ENCODE results near the gene FUNDC1. TPM values are rescaled to one million over a fixed set of nuclear protein-coding genes. Genes with fewer than 3 reads are reported as not detected.

The FUNDC1 gene
- total and polyA plus RNA-seq, 10 donors = 9.5 to 16.1 (median 12.6) TPM

DNA sequence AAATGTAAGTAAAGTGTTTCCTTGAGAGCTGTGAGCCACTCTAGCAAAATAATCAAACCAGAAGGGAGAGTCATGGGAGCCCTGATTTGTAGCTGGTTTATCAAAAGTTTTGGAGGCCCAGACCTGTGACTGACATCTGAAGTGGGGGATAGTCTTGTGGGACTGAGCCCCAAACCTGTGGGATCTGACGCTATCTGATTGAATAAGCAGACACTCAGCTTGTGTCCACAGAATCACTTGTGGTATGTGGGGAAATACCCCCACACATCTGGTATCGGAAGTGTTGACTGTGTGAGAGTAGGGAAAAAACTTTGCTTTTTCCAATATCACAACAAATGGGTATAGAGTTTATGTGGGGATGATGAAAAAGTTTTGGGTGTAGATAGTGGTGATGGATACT is 35.4 kb downstream of the FUNDC1 start:
- TF ChIP-seq POLR2A (IDR thresholded peaks at IDR 0.05) = no peak
- TF ChIP-seq POLR2AphosphoS5 (IDR thresholded peaks at IDR 0.05) = no peak
- TF ChIP-seq, protein P1, sequence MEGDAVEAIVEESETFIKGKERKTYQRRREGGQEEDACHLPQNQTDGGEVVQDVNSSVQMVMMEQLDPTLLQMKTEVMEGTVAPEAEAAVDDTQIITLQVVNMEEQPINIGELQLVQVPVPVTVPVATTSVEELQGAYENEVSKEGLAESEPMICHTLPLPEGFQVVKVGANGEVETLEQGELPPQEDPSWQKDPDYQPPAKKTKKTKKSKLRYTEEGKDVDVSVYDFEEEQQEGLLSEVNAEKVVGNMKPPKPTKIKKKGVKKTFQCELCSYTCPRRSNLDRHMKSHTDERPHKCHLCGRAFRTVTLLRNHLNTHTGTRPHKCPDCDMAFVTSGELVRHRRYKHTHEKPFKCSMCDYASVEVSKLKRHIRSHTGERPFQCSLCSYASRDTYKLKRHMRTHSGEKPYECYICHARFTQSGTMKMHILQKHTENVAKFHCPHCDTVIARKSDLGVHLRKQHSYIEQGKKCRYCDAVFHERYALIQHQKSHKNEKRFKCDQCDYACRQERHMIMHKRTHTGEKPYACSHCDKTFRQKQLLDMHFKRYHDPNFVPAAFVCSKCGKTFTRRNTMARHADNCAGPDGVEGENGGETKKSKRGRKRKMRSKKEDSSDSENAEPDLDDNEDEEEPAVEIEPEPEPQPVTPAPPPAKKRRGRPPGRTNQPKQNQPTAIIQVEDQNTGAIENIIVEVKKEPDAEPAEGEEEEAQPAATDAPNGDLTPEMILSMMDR (IDR thresholded peaks at IDR 0.05 in 8 of 11, conservative IDR thresholded peaks at IDR 0.05 in 3 of 11) = no peak
- WGBS, 5 donors = 53 to 89% (median 72%) methylated on average over 2 of the region's 2 CpGs

DNA sequence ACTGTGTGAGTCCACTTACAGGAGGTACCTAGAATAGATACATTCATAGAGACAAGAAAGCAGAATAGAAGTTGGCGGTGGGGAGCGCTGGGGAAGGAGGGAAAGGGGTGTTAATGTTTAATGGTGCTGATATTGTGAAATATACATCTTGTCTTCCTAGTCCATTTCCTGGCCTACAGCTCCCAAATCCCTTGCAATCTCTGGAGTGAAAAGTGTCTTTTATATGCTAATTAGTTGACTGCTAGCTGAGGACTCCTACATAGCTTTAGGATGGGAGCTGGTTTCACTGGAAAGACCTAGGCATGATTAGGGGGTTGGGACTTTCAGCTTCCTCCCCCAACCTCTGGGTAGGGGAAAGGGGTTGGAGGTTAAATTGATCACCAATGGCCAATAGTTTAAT is 36.0 kb downstream of the FUNDC1 start:
- no peaks in the 10 kb centered on the region for H3K4me1 ChIP-seq
- WGBS, 5 donors = 80 to 100% (median 92%) methylated on average over 2 of the region's 2 CpGs
- no peak for DNase-seq
- TF ChIP-seq POLR2A (IDR thresholded peaks at IDR 0.05) (no peak), POLR2AphosphoS5 (IDR thresholded peaks at IDR 0.05) (no peak)
- no peaks in the 10 kb centered on the region for H3K36me3 ChIP-seq
- H3K27me3 ChIP-seq (replicated peaks in 1 of 7) = no peaks in the 10 kb centered on the region
- intact Hi-C loops (cut with DNase I; ENCODE audit: low total_unique reads) = no loop called here
- H3K9me3 ChIP-seq = no peaks in the 10 kb centered on the region
- no peak overlapping the region for H3K27ac ChIP-seq
- no peak overlapping the region for H3K4me3 ChIP-seq

More for the DNA sequence above, 35.4 kb downstream of the FUNDC1 start:
- no peak for DNase-seq
- H3K9me3 ChIP-seq = no peaks in the 10 kb centered on the region
- no peak overlapping the region for H3K27ac ChIP-seq
- H3K36me3 ChIP-seq = no peaks in the 10 kb centered on the region
- H3K4me3 ChIP-seq = no peak overlapping the region
- intact Hi-C loops (cut with DNase I; ENCODE audit: low total_unique reads) = no loop called here
- no peaks in the 10 kb centered on the region for H3K4me1 ChIP-seq
- no peaks in the 10 kb centered on the region for H3K27me3 ChIP-seq (replicated peaks in 1 of 7)

DNA sequence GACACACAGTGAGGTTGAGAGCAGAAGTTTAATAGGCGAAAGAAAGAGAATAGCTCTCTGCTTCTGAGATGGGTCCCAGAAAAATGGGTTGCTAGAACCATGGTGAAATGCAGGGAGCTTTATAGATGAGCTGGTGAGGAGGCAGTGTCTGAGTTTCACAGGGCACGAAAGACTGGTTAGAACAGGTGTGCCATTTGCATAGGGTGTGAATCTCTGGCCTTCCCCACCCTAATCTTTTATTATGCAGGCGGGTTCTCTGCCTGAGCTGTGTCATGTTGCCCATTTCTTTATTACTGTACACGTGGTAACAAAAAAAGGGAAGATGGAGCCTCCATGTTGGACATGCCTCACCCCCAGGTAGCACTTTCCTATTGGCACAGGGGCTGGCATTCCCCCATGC is 39.1 kb downstream of the FUNDC1 start:
- TF ChIP-seq POLR2A (IDR thresholded peaks at IDR 0.05) = no peak
- TF ChIP-seq, protein P1 (IDR thresholded peaks at IDR 0.05 in 8 of 11, conservative IDR thresholded peaks at IDR 0.05 in 3 of 11) = no peak
- DNase-seq = no peak
- Histone ChIP-seq H3K4me3 (no peak overlapping the region), H3K36me3 (no peaks in the 10 kb centered on the region), H3K9me3 (no peaks in the 10 kb centered on the region), H3K27ac (no peak overlapping the region), H3K4me1 (no peaks in the 10 kb centered on the region), H3K27me3 (replicated peaks in 1 of 7) (no peaks in the 10 kb centered on the region)
- whole genome bisulfite sequencing, 5 donors = 52 to 73% (median 72%) methylated on average over 4 of the region's 4 CpGs
- intact Hi-C loops (cut with DNase I; ENCODE audit: low total_unique reads) = no loop called here

DNA sequence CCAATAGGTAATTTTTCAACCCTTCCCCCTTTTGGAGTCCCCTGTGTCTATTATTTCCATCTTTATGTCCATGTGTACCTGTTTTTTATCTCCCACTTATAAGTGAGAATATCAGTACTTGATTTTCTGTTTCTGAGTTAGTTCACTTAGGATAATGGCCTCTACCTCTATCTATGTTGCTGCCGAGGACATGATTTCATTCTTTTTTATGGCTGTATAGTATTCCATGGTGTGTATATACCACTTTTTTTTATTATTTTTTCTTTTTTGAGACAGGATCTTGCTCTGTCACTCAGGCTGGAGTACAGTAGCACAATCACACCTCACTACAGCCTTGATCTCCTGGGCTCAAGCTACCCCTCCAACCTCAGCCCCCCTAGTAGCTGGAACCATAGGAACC is 47.6 kb downstream of the FUNDC1 start:
- 85 to 100% (median 97%) methylated on average over 1 of the region's 1 CpG for WGBS, 5 donors
- no peak overlapping the region for H3K4me3 ChIP-seq
- no peaks in the 10 kb centered on the region for H3K36me3 ChIP-seq
- peaks cover 0 to 3% (median 0%) of the 10 kb centered on the region in 7 donors for H3K27me3 ChIP-seq (replicated peaks in 1 of 7)
- peaks cover 0 to 4% (median 0%) of the 10 kb centered on the region in 8 donors for H3K9me3 ChIP-seq
- DNase-seq = no peak
- TF ChIP-seq, protein P1 (IDR thresholded peaks at IDR 0.05 in 8 of 11, conservative IDR thresholded peaks at IDR 0.05 in 3 of 11) = no peak
- no peaks in the 10 kb centered on the region for H3K4me1 ChIP-seq
- no peak overlapping the region for H3K27ac ChIP-seq
- intact Hi-C loops (cut with DNase I; ENCODE audit: low total_unique reads) = no loop called here

DNA sequence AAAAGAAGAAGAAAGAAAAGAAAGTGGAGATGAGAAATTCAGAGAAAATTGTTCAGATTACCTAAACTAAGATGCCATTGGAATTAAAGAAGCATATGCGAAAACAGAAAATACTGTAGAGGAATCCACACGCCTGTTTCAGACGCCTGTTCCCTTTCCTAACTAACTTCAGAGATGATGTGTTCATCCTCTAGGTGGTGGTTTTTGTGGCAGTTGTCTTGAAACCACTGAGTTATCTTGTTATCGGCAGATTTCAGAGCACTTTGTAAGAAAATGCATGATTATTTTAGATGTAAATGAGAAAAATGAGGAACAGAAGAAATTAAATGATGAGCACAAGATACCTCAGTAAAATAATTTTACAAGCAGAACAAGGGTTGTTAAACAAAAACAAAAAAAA is 48.3 kb downstream of the FUNDC1 start:
- DNase-seq = no peak

More for the DNA sequence above, 48.3 kb downstream of the FUNDC1 start:
- no peak overlapping the region for H3K4me3 ChIP-seq
- H3K9me3 ChIP-seq = peaks cover 0 to 4% (median 0%) of the 10 kb centered on the region in 8 donors
- no peaks in the 10 kb centered on the region for H3K36me3 ChIP-seq
- TF ChIP-seq, protein P1 (IDR thresholded peaks at IDR 0.05 in 8 of 11, conservative IDR thresholded peaks at IDR 0.05 in 3 of 11) = no peak
- TF ChIP-seq POLR2A (IDR thresholded peaks at IDR 0.05) = no peak
- no peak for TF ChIP-seq POLR2AphosphoS5 (IDR thresholded peaks at IDR 0.05)
- H3K4me1 ChIP-seq = no peaks in the 10 kb centered on the region
- H3K27ac ChIP-seq = no peak overlapping the region
- H3K27me3 ChIP-seq (replicated peaks in 1 of 7) = peaks cover 0 to 3% (median 0%) of the 10 kb centered on the region in 7 donors
- WGBS, 5 donors = 32 to 57% (median 34%) methylated on average over 4 of the region's 4 CpGs
- intact Hi-C loops (cut with DNase I; ENCODE audit: low total_unique reads) = no loop called here
